Activated CD8-positive, alpha-beta memory T cell treated with anti-CD3 and anti-CD28 coated beads, Interleukin-2, amount 50 U/mL, for 4 hours (primary cell): ENCODE results near the gene SLA2.
A peak's percentile ranks its signal among the peaks of the same experiment; 100 is the strongest.

ENCODE experiments used
- DNase-seq: peaks from one replicate; pipeline ENCODE4 v3.0.0-alpha.2; 2020

Gene SLA2

DNA sequence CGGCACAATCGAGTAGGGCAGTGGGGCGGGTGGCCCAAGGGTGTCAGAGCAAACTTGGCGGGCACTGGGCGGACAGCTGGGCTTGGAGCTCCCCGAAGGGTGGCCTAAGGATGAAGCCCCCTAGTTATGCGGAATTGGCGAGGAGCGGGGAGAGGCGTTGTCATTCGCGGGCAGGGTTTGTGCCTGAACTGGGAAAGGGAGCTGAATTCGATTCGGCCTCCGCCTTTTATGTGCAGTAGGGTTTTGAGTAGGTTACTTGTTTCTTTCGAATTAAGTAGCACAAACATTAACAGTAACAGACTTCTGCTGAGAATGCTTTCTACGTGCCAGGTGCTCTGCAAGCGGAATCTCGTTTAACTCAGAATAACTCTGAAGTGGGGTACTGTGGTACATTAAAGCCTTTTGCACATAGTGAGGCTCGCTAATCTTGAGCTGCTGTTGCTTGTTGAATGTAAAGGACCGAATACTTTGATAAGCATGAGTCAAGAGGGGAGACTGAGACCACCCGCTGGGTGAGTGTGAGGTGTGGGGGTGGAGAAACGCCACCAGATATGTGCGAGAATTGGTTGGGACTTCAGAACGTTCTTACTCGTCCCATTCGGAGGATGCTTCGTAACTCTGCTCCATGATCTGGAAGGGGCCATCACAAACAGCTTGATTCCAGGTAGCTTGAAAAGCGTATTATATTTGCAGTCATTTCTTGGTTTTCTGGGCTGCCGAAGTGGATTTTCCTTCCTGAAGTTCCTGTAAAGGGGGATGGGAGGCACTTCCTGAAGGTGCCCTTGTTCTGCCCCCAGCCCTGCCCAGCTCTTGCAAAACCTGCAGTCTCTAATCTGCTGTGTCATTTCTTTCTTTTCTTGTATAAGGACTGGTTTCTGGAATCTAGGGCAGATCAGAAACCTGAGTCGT, 39.6 kb downstream of the SLA2 start:
- no peak for DNase-seq

DNA sequence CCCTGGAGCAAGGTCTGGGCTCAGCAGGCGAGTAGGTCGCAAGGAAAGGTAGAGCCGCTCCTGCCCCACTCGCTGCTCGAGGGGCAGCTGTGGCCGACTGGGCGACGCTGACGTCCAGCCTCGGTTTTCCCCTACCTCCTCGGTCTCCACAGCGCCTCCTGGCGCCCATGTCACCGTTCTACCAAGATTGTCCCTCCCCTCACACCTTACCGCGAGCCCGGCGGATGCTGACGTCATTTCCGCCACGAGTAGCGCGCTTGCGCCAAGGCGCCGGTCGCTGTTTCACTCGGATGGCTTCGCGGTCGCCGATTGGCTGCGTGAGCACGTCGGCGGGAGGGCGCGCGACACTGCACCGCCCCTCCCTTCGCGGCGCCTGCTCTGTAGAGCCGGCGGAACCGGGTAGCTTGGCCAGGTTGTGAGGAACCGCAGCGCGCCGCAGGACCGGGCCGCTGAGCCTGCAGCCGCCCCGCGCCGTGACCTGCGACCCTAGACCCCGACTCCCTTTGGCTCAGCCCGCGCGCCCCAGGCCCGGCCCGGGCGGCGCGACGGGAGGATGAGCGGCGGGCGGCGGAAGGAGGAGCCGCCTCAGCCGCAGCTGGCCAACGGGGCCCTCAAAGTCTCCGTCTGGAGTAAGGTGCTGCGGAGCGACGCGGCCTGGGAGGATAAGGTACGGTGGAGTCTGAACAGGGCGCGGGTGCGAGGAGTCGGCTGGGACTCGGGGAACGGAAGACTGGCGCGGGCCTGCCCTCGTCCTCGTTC, 40.4 kb downstream of the SLA2 start, which contains the start of gene RAB5IF:
TSS of gene RAB5IF (plus strand) at position 381 of the 759 bp plus-strand sequence. CDS start at position 554, 173 bp downstream.
- DNase-seq: peak; percentile 99

DNA sequence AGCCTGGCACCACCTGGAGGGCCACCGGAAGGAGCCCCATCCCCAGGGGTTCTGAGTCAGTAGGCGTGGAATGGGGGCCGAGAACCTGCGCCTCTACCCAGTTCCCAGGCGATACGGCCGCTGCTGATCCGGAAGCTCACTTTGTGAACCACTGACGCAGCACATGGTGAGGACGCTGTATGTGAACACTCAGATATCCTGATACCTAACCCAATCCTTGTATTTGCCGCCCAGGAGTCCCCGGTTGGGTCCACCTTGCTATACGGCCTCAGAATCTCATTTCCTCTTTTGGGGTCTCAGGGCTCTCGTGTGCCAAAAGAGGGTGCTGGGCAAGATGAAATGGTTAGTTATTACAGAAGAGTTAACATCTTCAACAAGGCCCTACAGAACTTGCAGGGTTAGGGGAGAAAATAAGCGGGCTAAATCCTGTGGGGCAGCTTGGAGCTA, 41.0 kb downstream of the SLA2 start:
- DNase-seq: peak; percentile 38

DNA sequence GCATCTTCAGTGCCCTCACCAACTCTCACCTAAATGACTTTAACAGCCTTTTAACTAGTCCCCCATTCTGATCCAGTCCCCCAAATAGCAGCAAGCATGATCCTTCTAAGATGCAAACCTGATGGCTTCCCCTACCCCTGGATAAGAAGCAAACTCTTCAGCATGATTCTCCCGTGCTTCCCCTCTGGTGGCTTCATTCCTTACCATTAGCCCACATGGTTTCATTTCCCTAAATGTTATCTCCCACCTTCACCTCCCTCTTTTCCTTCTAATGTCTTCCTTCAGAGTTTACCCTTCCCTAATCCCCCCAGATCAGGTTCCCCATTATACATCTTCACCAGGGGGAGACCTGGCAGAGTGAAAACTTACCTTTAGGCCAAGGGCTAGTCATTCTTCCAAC, 44.5 kb downstream of the SLA2 start:
- no peak for DNase-seq

DNA sequence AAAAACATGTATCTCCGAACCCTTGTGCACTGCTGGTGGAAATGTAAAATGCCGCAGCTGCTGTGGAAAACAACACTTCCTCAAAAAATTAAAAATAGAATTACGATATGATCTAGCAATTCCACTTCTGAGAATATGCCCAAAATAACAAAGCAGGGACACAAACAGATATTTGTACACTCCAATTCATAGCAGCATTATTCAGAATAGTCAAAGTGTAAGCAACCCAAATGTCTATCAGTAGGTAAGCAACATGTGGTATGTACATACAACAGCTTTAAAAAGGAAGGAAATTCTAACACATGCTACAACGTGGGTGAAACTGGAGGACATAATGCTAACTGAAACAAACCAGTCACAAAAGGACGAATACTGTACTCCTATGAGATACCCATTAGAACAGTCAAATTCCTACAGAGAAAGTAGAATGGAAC, 46.1 kb downstream of the SLA2 start:
- DNase-seq: no peak

DNA sequence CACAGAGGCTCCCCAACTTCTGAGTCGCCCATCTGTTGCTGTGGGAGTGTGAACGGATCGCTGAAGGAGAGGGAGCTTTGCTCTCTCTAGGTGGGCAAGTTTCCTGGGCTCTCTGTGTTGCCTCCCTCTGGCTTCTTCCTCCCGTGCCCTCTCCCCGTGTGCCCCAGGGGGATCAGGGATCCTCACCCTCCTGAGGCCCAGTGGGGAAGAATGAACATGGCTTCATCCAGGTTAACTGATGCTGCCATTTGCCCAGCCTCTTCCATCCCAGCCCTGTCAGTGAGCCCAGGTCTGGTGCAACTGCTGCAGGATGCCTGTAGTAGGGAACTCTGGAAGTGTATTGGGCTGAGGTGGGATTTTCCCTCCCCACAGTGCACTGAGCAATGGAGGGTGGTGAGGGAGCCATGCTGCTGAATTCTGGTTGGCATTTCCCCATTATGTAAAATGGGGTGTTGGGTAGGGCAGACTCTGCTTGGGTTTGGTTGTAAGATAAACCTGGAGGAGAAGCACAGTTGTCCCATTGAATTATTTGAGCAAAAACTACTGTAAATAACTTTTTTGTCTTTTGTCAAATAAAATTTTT, 52.6 kb downstream of the SLA2 start:
- DNase-seq: no peak

DNA sequence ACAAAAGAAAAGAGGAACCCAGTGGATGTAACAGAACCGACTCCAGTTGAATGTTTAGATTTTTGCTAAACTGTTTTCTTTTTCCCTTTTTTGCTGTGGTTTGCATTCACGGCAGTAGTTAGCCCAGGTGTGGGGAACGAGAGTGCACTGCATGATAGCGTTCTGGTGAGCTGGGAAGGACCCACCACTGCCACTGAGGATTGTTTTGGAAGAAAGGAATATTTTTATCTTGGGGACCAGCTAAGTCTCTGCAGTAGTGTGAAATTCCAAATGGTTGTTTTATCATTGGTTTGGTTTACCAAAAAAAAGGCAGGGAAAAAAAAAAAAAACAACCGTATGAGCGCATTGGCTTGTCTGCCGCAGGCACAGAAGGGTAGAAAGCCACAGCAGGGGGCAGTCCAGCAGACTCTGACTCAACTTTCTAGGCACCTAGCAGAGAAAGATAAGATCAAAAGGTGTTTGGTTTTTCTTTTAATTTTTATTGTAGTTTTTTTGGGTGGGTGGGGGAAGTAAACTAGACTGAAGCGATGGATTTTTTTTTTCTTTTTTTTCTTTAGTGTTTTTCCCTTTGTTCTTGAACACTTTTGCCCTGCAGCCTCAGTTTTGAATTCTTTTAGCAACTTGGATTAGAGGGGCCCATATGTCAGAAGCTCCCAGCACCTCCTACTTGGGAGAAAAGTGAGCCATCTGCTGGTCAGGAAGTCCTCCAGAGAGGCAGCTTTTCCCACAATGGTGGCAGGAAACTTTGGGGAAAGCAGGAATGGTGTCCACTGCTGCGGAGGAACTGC, 53.9 kb downstream of the SLA2 start:
- DNase-seq: peak; percentile 59

DNA sequence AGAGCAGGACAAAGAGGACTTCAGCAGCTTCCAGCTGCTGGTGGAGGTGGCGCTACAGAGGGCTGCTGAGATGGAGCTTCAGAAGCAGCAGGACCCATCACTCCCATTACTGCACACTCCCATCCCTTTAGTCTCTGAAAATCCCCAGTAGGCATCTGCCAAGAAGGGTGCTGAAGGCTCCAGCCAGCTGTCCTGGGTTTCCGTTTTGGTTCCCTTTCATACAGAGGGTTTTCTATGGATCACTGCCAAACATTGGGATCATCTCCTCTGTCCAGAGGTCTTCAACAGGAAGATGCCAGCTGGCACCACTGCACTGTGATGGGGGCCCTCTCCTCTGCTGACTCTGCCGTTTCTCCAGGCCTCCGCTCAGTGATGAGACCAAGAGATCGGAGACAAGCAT, 54.7 kb downstream of the SLA2 start:
- DNase-seq: no peak

DNA sequence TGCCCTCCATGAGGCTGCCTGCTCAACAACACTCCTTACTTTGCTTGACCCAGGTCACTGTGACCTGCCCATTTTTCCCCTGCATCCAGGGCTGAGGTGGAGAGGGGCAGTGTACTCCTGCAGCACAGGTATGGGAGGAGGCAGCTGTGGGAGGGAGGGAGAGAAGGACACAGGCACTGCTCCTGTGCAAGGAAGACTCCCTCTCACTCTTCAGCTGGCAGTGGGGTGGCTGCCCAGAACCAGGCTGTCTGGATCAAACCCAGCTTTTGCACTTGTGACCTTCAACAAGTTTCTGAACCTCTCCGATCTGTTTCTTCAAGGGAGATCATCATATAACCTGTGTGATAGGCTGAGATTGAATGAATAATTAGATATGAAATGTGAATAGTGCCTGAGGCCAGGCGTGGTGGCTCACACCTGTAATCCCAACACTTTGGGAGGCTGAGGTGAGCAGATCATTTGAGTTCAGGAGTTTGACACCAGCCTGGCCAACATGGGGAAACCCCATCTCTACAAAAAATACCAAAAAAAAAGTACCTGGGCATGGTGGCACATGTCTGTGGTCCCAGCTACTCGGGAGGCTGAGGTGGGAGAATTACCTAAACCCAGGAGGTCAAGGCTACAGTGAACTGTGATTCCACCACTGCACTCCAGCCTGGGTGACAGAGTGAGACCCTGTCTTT, 58.5 kb downstream of the SLA2 start:
- no peak for DNase-seq

DNA sequence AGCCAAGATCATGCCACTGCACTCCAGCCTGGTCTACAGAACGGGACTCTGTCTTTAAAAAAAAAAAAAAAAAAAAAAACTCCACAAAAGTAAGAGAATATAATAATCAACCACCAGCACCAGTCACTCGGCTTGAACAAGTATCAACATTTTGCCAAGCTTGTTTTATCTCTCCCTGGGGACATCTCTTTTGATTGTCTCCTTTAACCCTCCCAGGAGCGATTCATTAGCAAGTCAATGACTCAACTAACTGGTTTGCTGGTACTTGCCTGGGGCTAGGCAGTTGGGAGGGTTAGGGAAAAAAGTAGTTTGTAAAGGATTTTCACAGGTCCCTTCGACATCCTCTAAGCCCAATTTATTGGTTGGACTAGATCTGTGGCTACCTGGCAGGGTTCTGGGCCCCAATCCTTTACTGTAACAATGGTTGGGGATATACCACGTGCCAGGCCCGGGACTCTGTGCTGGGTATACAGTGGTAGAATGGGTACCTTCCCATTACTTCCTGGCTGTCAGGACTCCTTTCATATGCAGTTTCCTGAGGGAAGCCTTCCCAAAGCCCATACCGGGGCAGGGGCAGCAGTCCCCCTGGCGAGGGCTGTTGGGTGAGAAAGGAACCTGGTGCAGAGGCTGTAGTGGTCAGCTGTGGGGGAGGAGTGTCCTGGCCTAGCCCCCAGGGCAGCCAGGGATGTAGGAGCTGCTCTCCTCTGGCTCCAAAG, 60.4 kb downstream of the SLA2 start:
- no peak for DNase-seq

DNA sequence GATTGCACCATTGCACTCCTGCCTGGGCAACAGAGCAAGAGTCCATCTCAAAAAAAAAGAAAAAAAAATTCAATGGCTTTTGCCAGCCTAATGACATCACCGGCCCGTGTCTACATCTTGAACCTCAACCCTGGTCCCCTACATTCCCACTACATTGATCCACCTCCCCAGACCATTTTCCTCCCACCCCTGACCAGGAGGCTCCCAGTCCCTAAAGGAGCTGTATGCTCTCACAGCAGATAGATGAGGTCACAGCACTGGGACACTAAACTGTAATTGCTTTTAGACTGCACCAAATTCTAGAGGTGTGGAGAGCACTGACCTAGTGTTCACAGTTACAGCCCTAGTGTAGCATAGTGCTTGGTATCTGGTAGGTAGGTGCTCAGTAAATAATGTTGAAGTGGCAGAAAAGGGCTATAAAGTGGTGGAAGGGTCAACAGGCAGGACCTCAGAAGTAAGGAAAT, 61.9 kb downstream of the SLA2 start:
- DNase-seq: no peak

DNA sequence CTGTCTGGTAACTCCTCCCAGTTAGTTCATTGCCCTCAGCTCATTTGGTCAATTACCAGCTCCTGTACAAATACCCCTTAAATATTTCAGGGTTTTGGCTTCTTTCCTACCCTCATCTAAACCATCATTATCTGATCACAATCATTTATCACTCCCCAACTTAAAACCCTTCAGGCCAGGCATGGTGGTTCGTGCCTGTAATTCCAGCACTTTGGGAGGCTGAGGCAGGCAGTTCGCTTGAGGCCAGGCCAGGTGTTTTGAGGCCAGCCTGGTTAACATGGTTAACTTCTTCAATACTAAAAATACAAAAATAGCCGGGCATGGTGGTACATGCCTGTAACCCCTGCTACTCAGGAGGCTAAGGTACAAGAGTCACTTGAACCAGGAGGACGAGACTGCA, 63.2 kb downstream of the SLA2 start:
- DNase-seq: no peak

DNA sequence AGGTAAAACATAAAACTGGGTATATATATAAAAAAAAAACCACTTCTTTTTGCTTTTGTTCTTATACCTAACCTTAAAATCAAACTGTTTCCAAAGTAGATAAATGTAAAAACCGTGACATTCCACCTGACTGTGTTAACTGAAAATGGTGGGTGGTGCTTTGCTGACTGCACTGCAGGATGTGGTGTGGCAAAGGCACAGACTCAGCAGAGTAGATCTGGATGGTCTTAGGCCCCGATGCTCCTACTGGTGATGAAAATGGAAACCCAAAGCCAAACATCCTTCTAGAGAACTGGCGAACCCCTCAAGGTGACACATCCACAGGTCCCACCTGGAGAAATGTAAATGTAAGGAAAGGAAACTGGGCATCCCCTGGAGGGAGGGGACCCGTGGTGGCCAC, 63.7 kb downstream of the SLA2 start:
- DNase-seq: no peak

DNA sequence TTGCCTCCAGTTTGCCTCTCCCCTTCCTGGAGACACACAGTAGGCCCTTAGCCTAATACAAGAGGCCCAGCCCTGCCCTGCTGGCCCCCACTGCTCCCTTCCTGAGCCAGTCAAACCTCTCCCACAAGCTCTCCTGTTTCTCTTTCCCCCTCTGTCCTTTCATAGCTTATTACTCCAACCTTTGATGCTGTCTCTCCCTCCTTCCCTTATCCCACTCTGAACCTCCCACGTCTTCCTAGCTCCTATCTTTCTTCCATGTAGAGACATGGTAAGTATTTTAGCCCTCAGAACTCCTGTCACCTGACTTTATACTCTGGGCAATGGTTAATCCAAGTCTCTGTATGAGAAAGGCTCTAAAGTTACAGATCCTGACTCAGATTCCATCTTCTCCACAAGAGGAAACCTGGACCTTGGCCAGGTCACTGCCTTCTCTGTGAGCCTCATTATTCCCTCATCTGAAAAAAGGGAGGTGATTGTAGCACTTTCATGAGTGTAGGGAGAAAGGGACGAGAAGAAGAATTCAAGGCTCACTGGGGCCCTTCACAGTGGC, 65.9 kb downstream of the SLA2 start:
- no peak for DNase-seq

DNA sequence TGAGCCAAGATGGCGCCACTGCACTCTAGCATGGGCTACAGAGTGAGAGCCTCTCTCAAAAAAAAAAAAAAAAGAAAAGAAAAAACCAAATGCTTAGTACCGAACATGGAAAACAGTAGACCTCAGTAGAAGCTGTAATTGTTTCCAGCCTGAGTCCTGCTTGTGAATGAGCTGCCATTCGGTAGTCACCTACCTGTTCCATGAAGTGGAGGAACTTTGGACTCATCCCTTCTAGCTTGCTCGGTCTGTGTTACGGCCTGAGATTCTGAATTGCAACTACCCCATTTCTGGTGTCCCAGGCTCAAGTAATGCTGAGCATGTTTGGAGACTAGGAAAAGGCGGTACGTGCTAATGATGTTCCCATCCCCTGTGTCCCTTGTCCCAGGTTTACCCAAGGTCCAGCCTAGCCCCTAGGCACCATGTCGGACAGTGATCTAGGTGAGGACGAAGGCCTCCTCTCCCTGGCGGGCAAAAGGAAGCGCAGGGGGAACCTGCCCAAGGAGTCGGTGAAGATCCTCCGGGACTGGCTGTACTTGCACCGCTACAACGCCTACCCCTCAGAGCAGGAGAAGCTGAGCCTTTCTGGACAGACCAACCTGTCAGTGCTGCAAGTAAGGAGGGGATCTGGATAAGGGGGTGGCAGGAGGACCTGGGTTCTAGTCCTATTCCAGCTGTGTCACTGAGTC, 67.5 kb downstream of the SLA2 start:
- DNase-seq: no peak

DNA sequence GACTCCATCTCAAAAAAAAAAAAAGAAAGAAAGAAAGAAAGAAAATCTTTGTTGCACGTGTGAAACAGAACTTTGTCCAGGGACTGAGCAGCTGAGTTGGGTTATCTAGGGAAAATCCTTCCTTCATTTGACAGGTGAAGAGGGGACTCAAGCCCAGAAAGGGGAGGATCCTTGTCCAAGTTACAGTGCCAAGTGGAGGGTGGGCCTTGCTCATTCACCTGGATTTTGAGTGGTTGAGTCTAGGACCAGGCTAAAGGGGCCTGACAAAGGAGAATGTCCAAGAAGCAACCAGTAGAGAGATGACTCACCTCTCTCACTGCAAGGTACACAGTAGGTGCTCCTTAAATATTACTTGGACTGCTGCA, 69.9 kb downstream of the SLA2 start:
- DNase-seq: no peak

DNA sequence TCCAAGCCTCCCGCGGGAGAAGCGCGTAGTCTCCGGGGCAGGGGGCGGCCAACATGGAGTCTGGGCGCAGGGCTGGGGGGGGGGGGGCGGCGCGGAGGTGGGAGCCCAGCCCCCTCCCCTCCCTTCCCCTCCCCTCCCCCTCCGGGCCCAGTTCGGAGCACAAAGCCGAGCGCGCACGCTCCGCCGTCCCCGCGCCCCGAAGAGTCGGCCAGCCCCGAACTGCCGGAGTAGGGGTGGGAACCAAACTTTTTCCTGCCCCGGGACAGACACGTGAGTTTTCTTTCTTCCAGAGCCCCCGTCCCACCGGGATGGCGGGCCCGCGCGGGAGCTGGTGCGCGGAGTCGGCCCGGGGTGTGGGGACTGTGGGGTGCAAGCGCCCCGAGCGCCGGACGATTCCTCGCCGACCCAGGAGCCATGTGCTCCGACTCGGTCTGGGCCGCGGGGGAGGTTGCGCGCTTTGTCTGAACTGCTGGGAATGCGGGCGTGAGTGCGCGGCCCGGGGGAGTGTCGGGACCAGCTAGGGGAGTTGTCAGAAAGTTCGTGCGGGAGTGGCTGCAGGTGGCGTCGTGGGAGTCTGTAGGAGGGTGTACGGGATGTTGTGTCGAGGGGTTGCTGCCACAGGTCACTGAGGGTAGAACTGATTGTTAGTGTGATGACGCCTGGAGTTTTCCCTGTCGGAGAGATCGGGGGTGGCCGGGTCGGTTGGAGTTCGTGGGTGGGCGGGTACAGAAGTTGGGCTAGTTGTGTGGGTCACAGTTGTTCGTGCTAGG, 71.4 kb downstream of the SLA2 start:
- DNase-seq: peak; percentile 65

DNA sequence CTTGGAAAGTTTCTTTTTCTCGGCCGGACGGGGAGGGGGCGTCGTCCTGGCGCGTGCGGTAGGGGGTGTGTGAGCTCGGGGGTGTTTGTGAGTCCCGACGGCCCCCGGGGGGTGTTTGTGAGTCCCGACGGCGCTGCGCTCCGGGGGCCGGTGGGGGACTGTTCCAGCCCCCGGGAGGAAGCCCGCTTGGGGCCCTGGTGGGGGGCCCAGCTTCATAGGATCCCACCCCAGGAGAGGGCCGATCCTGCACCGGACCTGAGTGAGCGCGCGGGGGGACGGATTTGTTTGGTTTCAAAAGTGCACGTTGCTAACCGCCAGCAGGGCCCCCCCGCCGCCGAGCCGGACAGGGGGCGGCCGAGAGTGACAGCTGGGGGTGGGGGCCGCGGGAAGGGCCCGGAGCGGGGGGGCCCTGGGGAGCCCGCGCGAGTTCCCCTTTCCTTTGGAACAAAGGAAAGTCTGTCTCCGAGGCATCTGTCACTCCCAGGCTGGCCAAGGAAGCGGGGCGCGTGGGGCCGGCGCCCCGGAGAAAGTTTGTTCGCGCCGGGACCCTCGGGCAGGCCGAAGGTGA, 72.1 kb downstream of the SLA2 start:
- peak; percentile 46 for DNase-seq

DNA sequence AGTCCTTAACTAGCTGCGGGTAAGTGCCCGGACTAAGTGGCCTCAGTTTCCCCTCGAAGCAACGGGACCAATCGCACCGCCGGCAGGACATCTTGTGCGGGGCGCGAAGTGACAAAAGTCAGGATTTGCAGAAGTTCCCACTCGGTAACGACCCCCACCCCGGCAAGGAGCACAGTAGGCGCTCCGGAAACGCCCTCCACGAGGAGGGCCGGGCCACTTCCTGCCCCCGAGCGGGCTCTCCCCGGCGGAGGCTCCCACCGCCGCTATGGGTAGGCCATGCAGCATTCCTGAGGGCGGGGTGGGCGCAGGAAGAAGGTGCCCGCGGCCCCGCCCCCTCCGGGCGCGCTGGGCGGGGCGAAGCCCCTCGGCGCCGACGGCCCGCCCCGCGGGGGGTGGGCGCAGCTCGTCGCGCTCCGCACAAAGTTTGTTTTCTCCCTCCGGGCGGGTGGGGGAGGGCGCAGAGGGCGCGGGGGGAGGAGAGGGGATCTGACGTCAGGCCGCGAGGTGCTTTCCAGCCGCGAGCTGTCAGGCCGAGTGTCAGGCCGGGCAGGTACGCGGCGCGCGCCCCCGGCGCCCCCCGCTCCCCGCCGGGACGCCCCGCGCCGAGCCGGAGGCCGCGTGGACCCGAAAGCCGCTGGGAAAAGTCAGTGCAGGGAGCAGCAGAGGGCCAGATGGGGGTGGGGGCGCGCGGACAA, 72.7 kb downstream of the SLA2 start, which contains the start of gene TGIF2:
TSS of gene TGIF2 (plus strand) at position 495 of the 695 bp plus-strand sequence. CDS start 5,178 bp downstream, outside the sequence.
- peak; percentile 90 for DNase-seq
